Head of caudate nucleus (tissue), 42 donors: ENCODE data around the gene PTGER4.

Source experiments
- DNase-seq, 42 donors: peaks; one replicate each; pipeline versions ENCODE4 v3.0.0 to v3.0.0-alpha.2; 2020 to 2021; ENCODE audit warnings: mixed read lengths in 7 of 42
- intact Hi-C: fragments of 100-400 bp; cut with DNase I; formaldehyde crosslinking; loops from one replicate; pipeline ENCODE4 v1.15.0; 2022

Gene PTGER4

DNA sequence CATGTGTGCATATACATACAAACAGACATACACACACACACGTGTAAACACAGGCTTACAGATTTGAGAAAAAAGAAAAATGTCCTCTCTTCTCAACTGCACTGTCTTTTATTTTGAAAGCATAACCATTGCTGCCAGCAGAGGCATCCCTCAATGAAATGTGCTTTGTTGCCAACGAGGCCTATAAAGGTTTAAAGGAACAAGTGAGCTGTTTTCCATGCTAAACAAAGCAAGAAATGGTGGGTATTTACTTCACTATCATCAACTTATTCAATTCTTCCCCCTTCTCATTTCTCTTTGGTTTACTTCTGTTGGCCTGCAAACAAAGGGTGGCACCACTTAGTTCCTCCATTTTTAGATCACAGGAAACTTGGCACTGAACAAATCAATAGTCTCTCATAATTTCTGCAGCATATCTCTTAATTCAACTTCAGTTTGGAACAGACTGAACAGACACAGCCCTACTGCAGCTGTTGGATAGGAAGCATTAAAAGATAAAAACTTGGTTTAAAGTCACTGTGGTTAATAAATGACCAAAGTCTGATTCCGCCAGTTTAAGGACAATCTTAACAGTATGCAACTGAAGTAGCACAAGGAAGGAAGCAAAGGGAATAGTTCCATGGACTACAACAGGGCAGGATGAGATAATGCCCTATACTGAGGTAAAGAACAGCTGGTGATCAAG is 54.3 kb downstream of the PTGER4 start:
- no peak for DNase-seq
- intact Hi-C loops: no loop called here

DNA sequence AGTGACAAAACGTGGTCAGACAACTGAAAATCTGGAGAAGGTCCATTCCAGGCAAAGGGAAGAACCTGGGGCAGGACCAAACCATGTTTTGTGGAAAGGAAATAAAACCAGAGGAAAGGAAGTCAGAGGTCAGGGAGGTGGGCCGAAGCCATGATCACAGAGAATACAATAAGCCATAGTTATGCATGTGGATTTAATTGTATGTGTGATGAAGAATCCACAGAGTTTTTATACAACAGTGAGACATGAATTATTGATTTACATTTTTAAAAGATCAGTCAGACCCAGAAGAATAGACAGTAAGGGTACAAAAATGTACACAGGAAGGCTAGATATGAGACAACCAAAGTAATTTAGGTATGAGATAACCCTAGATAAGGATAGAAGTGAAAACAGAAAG is 55.3 kb downstream of the PTGER4 start:
- intact Hi-C loops: loop anchor here (5.0 kb wide), 1 partner anchor 788 kb away; no protein-coding TSS in a partner anchor
- no peak for DNase-seq

DNA sequence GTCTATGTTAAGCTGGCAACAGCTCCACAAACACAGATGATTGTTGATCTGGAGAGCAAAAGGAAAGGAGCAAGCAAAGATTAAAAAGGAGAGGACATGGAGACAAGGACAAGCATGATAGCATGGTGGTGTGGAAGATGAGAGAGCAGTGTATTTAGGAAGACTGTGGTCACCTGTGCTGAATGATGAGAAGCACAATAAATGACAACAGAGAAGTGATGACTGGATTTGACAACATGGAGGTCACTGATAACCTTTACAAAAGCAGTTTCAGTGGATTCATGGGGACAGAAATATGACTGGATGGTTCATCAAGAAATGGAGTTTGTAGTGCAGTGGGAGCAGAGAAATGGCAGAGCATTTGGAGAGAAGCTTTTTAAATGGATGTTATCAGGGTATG is 55.9 kb downstream of the PTGER4 start:
- no peak for DNase-seq
- intact Hi-C loops: loop anchor here (5.0 kb wide), 1 partner anchor 788 kb away; no protein-coding TSS in a partner anchor

DNA sequence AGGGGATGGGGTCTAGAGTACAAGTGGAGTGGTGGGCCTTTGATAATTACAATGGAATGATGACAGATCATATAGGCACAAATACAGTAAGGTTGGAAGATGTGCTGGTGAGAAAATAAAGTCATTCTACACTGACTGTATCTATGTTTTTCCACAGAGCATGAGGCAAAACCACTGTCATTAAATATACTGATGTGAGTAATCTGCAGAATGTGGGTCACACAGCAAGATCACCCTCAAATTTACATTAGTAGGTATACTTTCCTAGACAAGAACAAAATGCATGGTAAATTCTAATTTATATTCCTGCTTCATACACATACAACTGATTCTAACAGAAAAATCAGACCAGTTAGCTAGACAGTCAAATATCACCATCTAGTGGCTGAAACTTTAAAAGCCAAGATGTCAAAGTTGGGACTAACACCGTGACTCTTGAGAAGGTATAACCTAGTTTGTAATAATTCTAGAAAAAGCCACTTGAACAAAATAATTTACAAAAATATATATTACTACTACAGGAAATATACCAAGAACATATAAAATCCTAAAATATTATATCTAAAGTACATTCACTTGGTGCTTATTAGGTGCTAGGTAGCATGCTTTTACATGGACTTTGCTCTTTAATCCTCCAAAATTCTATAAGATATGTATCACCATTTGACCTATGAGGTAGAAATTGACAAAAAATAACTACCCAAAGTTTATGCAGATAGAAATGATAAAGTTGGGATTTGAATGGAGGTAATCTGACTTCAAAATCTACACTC is 56.6 kb downstream of the PTGER4 start:
- peak in 2 of 42 donors; percentile 23 to 71 for DNase-seq
- intact Hi-C loops: loop anchor here (5.0 kb wide), 1 partner anchor 789 kb away; no protein-coding TSS in a partner anchor

DNA sequence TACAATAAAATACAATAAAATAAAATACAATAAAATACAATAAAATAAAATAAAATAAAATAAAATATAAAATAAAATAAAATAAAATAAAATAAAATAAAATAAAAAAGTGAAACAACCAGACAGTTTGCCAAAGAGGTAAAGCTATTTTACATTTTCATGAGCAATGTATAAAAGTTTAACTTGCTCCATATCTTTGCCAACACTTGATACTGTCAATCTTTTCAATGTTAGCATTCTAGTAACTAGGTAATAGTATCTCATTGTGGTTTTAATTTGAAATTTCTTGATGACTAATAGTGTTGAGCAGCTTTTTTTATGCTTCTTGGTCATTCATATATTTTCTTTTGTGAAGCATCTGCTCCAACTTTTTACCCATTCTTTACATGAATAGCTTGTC is 58.8 kb downstream of the PTGER4 start:
- intact Hi-C loops: loop anchor here (5.0 kb wide), 1 partner anchor 791 kb away; no protein-coding TSS in a partner anchor
- no peak for DNase-seq
